HEK293 (cell line): ENCODE results near the gene ANKRD60.

Experiments
- CTCF ChIA-PET: fragments of 350-600 bp; formaldehyde crosslinking; extraction: SDS; loops from one replicate; lab custom pipeline; 2021; ENCODE audit warnings: antibody characterized with exemption; lab: Yijun Ruan, JAX
- POLR2A ChIA-PET: fragments of 300-600 bp; formaldehyde crosslinking; extraction: SDS; loops from one replicate; lab custom pipeline; 2020; ENCODE audit warnings: antibody characterized with exemption, inconsistent platforms; lab: Yijun Ruan, JAX
- H3K27ac ChIP-seq: fragments of 200-500 bp; sonication (Bioruptor generic); 2 replicates; pipeline ENCODE4 v1.5.1; 2014; ENCODE audit warnings: low read depth, low read length, control low read depth, inconsistent platforms; ENCODE audit errors: extremely low read depth
- H3K36me3 ChIP-seq, 2 experiments: fragments of 200-500 bp in 1 of 2; sonication (Bioruptor generic) in 1 of 2; 1 replicate in 1 of 2; 2 replicates in 1 of 2; pipeline ENCODE4 v1.5.1; 2014 to 2017; ENCODE audit warnings: inconsistent platforms in 2 of 2, low read length in 2 of 2; ENCODE audit not compliant: control insufficient read depth in 2 of 2, insufficient read depth in 1 of 2
- H3K4me1 ChIP-seq: fragments of 200-500 bp; sonication (Bioruptor generic); 2 replicates; pipeline ENCODE4 v1.5.1; 2014; ENCODE audit warnings: mild to moderate bottlenecking, low read length, inconsistent platforms; ENCODE audit not compliant: control insufficient read depth, insufficient read depth
- H3K4me3 ChIP-seq: 2 replicates; pipeline ENCODE4 v1.5.1; 2011; ENCODE audit warnings: low read depth, mild to moderate bottlenecking, control low read depth, low read length, moderate library complexity
- H3K9me3 ChIP-seq: fragments of 200-500 bp; sonication (Bioruptor generic); 2 replicates; pipeline ENCODE4 v1.5.1; 2014; ENCODE audit warnings: low read depth, low read length, inconsistent platforms; ENCODE audit not compliant: control insufficient read depth, insufficient read depth
- BCL11A ChIP-seq: fragments of 450-650 bp; formaldehyde crosslinking; IDR thresholded peaks from 2 replicates; pipeline ENCODE4 v1.5.1; 2016; ENCODE audit warnings: low read depth, missing biosample characterization, missing genetic modification characterization
- GFI1B ChIP-seq: fragments of 450-650 bp; formaldehyde crosslinking; IDR thresholded peaks from 2 replicates; pipeline ENCODE4 v1.5.1; 2016; ENCODE audit warnings: missing biosample characterization, missing genetic modification characterization
- HOXC10 ChIP-seq: sonication (generic); formaldehyde crosslinking; IDR thresholded peaks from 2 replicates; pipeline ENCODE4 v1.8.1; 2023; ENCODE audit warnings: mild to moderate bottlenecking, missing genetic modification reagents
- KLF10 ChIP-seq: fragments of 450-650 bp; IDR thresholded peaks from 2 replicates; pipeline ENCODE4 v1.5.1; 2018; ENCODE audit warnings: missing biosample characterization, mild to moderate bottlenecking, missing genetic modification characterization
- KLF7 ChIP-seq: fragments of 450-650 bp; formaldehyde crosslinking; IDR thresholded peaks from 2 replicates; pipeline ENCODE4 v1.5.1; 2016; ENCODE audit warnings: missing biosample characterization, missing genetic modification characterization, borderline replicate concordance
- REPIN1 ChIP-seq: fragments of 450-650 bp; formaldehyde crosslinking; IDR thresholded peaks from 2 replicates; pipeline ENCODE4 v1.5.1; 2017; ENCODE audit warnings: missing biosample characterization, missing genetic modification characterization, low read depth
- SP7 ChIP-seq: fragments of 450-650 bp; formaldehyde crosslinking; IDR thresholded peaks from 2 replicates; pipeline ENCODE4 v1.5.1; 2016; ENCODE audit warnings: missing biosample characterization, missing genetic modification characterization
- YY2 ChIP-seq: fragments of 450-650 bp; formaldehyde crosslinking; IDR thresholded peaks from 2 replicates; pipeline ENCODE4 v1.5.1; 2016; ENCODE audit warnings: missing biosample characterization, missing genetic modification characterization
- ZBTB11 ChIP-seq: fragments of 450-650 bp; formaldehyde crosslinking; conservative IDR thresholded peaks from 2 replicates; pipeline ENCODE4 v1.5.1; 2016; ENCODE audit warnings: low read depth, missing biosample characterization, missing genetic modification characterization
- ZBTB20 ChIP-seq: fragments of 450-650 bp; formaldehyde crosslinking; IDR thresholded peaks from 2 replicates; pipeline ENCODE4 v1.5.1; 2016; ENCODE audit warnings: missing biosample characterization, missing genetic modification characterization
- ZNF416 ChIP-seq: fragments of 450-650 bp; formaldehyde crosslinking; IDR thresholded peaks from 2 replicates; pipeline ENCODE4 v1.5.1; 2016; ENCODE audit warnings: missing biosample characterization, missing genetic modification characterization
- ZNF426 ChIP-seq: fragments of 450-650 bp; formaldehyde crosslinking; IDR thresholded peaks from 2 replicates; pipeline ENCODE4 v1.5.1; 2017; ENCODE audit warnings: missing biosample characterization, missing genetic modification characterization, mild to moderate bottlenecking, inconsistent platforms, moderate library complexity
- ZNF610 ChIP-seq: fragments of 450-650 bp; formaldehyde crosslinking; IDR thresholded peaks from 2 replicates; pipeline ENCODE4 v1.5.1; 2016; ENCODE audit warnings: missing biosample characterization, missing genetic modification characterization, borderline replicate concordance
- ZNF704 ChIP-seq: fragments of 450-650 bp; formaldehyde crosslinking; IDR thresholded peaks from 2 replicates; pipeline ENCODE4 v1.5.1; 2016; ENCODE audit warnings: missing biosample characterization, missing genetic modification characterization
- ZNF76 ChIP-seq: fragments of 450-650 bp; formaldehyde crosslinking; IDR thresholded peaks from 2 replicates; pipeline ENCODE4; 2016; ENCODE audit warnings: low read depth, missing biosample characterization, missing genetic modification characterization, borderline replicate concordance
- ZNF768 ChIP-seq: fragments of 450-650 bp; formaldehyde crosslinking; IDR thresholded peaks from 2 replicates; pipeline ENCODE4 v1.5.1; 2018; ENCODE audit warnings: missing biosample characterization, mild to moderate bottlenecking, missing genetic modification characterization
- ZNF830 ChIP-seq: fragments of 450-650 bp; IDR thresholded peaks from 2 replicates; pipeline ENCODE4 v1.5.0; 2018; ENCODE audit warnings: missing biosample characterization, missing genetic modification characterization, low read depth, mild to moderate bottlenecking, moderate library complexity
- ZNF837 ChIP-seq: fragments of 450-650 bp; formaldehyde crosslinking; IDR thresholded peaks from 2 replicates; pipeline ENCODE4 v1.5.1; 2016; ENCODE audit warnings: missing biosample characterization, missing genetic modification characterization
- TF ChIP-seq, protein P1 (sequence below): fragments of 450-650 bp; formaldehyde crosslinking; conservative IDR thresholded peaks from 2 replicates; pipeline ENCODE4 v1.5.1; 2016; ENCODE audit warnings: low read depth, missing biosample characterization, missing genetic modification characterization
- TF ChIP-seq, protein P2 (sequence below): IDR thresholded peaks from 2 replicates; pipeline ENCODE4 v1.6.1; 2011; ENCODE audit warnings: mild to moderate bottlenecking, low read depth, low read length, borderline replicate concordance

ANKRD60 gene

DNA sequence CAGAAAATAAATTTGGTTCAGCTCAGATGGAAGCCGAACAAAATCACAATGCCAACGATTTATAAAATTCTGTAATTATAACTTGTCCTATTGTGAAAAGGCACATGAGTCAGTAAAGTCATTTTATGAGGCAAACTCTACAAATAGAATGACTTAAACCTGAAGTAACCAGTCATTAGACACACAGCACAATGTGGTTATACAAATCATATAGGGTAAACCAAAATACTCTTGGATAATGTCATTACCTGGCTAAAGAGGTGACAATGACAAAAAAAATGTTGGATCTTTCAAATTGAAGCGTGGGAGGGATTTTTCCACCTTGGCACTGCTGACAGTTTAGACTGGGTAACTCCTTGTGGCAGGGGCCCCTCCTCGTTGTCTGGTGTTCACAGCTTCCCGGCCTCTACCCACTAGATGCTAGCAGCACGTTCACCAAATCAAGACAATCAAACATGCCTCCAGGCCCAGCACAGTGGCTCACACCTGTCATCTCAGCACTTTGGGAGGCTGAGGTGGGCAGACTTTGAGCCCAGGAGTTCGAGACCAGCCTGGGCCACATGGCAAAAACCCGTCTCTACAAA is 5.0 kb downstream of the ANKRD60 start:
- TF ChIP-seq REPIN1 (tag by site-specific recombination) (no peak), SP7 (tag by site-specific recombination) (0 out of 2 replicates have a peak, but pooled peaks have one; percentile 48)
- TF ChIP-seq, protein P1, sequence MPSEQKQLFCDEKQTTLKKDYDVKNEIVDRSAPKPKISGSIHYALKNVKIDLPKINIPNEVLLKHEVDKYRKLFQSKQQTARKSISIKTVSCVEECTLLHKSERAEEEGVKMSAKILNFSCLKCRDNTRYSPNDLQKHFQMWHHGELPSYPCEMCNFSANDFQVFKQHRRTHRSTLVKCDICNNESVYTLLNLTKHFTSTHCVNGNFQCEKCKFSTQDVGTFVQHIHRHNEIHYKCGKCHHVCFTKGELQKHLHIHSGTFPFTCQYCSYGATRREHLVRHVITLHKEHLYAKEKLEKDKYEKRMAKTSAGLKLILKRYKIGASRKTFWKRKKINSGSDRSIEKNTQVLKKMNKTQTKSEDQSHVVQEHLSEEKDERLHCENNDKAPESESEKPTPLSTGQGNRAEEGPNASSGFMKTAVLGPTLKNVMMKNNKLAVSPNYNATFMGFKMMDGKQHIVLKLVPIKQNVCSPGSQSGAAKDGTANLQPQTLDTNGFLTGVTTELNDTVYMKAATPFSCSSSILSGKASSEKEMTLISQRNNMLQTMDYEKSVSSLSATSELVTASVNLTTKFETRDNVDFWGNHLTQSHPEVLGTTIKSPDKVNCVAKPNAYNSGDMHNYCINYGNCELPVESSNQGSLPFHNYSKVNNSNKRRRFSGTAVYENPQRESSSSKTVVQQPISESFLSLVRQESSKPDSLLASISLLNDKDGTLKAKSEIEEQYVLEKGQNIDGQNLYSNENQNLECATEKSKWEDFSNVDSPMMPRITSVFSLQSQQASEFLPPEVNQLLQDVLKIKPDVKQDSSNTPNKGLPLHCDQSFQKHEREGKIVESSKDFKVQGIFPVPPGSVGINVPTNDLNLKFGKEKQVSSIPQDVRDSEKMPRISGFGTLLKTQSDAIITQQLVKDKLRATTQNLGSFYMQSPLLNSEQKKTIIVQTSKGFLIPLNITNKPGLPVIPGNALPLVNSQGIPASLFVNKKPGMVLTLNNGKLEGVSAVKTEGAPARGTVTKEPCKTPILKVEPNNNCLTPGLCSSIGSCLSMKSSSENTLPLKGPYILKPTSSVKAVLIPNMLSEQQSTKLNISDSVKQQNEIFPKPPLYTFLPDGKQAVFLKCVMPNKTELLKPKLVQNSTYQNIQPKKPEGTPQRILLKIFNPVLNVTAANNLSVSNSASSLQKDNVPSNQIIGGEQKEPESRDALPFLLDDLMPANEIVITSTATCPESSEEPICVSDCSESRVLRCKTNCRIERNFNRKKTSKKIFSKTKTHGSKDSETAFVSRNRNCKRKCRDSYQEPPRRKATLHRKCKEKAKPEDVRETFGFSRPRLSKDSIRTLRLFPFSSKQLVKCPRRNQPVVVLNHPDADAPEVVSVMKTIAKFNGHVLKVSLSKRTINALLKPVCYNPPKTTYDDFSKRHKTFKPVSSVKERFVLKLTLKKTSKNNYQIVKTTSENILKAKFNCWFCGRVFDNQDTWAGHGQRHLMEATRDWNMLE (tag by site-specific recombination): no peak
- TF ChIP-seq, all 188 proteins: peak for 1
- ChIA-PET POLR2A (no interaction called here), CTCF (interaction anchor here (0.5 to 2.5 kb wide), 3 partner anchors 11 to 711 kb away, joined by 3 to 10 read pairs (median 3); no protein-coding TSS in a partner anchor)

GRCh38 chr20:58222446-58222845 is 6.0 kb downstream of the ANKRD60 start:
- no peaks in the 10 kb centered on the region for H3K4me1 ChIP-seq
- no peak overlapping the region for H3K4me3 ChIP-seq
- CTCF ChIA-PET: interaction anchor here (0.7 to 1.3 kb wide), 3 partner anchors 11 to 710 kb away, joined by 3 read pairs; no protein-coding TSS in a partner anchor
- TF ChIP-seq KLF10 (tag by site-specific recombination): no peak
- no peak for TF ChIP-seq ZNF768 (tag by site-specific recombination)
- TF ChIP-seq HOXC10 (CRISPR knock-in tag): no peak
- no peak for TF ChIP-seq KLF7 (tag by site-specific recombination)
- TF ChIP-seq YY2 (tag by site-specific recombination): no peak
- TF ChIP-seq ZNF830 (tag by site-specific recombination): no peak
- TF ChIP-seq ZBTB20 (tag by site-specific recombination): no peak
- TF ChIP-seq ZNF837: no peak
- no peak for TF ChIP-seq SP7 (tag by site-specific recombination)
- TF ChIP-seq, protein P2, sequence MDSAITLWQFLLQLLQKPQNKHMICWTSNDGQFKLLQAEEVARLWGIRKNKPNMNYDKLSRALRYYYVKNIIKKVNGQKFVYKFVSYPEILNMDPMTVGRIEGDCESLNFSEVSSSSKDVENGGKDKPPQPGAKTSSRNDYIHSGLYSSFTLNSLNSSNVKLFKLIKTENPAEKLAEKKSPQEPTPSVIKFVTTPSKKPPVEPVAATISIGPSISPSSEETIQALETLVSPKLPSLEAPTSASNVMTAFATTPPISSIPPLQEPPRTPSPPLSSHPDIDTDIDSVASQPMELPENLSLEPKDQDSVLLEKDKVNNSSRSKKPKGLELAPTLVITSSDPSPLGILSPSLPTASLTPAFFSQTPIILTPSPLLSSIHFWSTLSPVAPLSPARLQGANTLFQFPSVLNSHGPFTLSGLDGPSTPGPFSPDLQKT: no peak
- no peak for TF ChIP-seq GFI1B (tag by site-specific recombination)
- no peak for TF ChIP-seq ZNF610 (tag by site-specific recombination)
- no peak for TF ChIP-seq ZBTB11
- no peak for TF ChIP-seq ZNF426 (tag by site-specific recombination)
- TF ChIP-seq ZNF704 (tag by site-specific recombination): no peak
- TF ChIP-seq BCL11A (tag by site-specific recombination): no peak
- TF ChIP-seq ZNF416 (tag by site-specific recombination): no peak
- no peak for TF ChIP-seq ZNF76 (tag by site-specific recombination)
- POLR2A ChIA-PET: no interaction called here
- no peak overlapping the region for H3K27ac ChIP-seq
- H3K9me3 ChIP-seq: no peaks in the 10 kb centered on the region
- no peaks in the 10 kb centered on the region for H3K36me3 ChIP-seq

More for the DNA sequence above, 5.0 kb downstream of the ANKRD60 start:
- Histone ChIP-seq H3K4me3 (no peak overlapping the region), H3K9me3 (no peaks in the 10 kb centered on the region), H3K4me1 (no peaks in the 10 kb centered on the region), H3K27ac (no peak overlapping the region), H3K36me3 (no peaks in the 10 kb centered on the region)
